Left ventricle myocardium inferior (tissue), 1 donor: ENCODE measurements around the gene CDH4. TPM values are rescaled to one million over a fixed set of nuclear protein-coding genes. Genes with fewer than 3 reads are reported as not detected.

Experiments used
- DNase-seq: peaks from one replicate; pipeline ENCODE4 v3.0.0-alpha.2; 2020
- H3K27ac ChIP-seq: fragments of 200-600 bp; replicated peaks from 2 replicates; pipeline ENCODE4 v1.8.0; 2021
- H3K27me3 ChIP-seq: fragments of 200-600 bp; 2 replicates; pipeline ENCODE4 v1.8.0; 2021; ENCODE audit warnings: low read depth
- H3K36me3 ChIP-seq: fragments of 200-600 bp; 2 replicates; pipeline ENCODE4 v1.8.0; 2021
- H3K4me1 ChIP-seq: fragments of 200-600 bp; 2 replicates; pipeline ENCODE4 v1.8.0; 2021
- H3K4me3 ChIP-seq: fragments of 200-600 bp; 2 replicates; pipeline ENCODE4 v1.8.0; 2021; ENCODE audit warnings: mild to moderate bottlenecking, moderate library complexity
- H3K9me3 ChIP-seq: fragments of 200-600 bp; replicated peaks from 2 replicates; pipeline ENCODE4 v1.8.0; 2021
- intact Hi-C: fragments of 100-400 bp; cut with micrococcal nuclease; formaldehyde crosslinking; loops from one replicate; pipeline ENCODE4 v1.11.0; 2022
- total RNA-seq: library from RNA; stranded (reverse); fragmentation: NEBNext Ultra II Directional; extraction: Animal tissue kit (Norgen Biotek cat#: 25700); gene quantifications from one replicate; pipeline ENCODE4 v1.2.1, GENCODE V29; 2021
- TF ChIP-seq, protein P1 (sequence below): fragments of 200-600 bp; IDR thresholded peaks from 2 replicates; pipeline ENCODE4 v1.8.0; 2021; ENCODE audit warnings: antibody characterized with exemption, mild to moderate bottlenecking, borderline replicate concordance
- donor health status: DM: no; HTN: yes; CAD: no; lungs with severe emphysema.

CDH4 gene
- total RNA-seq, 1 donor from 2014 or later = 0.05 TPM

DNA sequence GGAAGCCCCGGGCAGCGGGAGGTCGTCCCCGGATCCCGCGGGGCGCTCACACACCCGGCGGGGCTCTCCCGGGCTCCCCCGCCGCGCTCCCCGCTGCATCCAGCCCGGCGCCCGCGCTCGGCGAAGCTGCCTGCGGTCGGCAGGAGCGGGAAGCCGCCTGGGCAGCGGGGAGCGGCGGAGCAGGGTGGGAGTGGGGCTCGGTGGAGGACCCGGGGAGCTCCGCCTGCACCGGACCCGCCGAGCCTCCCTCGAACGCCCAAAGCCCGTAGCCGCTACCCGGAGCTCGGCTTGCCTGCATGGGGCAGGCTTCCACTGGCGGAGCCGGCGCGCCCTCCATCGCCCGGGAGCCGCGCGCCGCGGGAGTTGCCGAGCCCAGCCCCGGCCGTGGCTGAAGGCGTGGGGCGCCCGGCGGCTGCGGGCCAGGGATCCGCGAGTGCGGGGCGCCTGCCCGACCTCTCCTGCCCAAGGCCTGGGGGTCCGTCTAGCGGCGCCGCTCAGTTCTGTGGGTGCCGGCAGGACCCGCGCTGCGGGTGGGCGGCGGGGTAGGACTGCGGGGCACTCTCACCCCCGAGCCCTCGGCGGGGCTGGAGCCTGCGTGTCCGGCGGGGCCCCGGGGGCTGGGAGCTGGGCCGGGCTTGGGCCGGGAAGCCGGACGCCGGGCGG lies 671 bp downstream of the CDH4 start:
- TF ChIP-seq, protein P1, sequence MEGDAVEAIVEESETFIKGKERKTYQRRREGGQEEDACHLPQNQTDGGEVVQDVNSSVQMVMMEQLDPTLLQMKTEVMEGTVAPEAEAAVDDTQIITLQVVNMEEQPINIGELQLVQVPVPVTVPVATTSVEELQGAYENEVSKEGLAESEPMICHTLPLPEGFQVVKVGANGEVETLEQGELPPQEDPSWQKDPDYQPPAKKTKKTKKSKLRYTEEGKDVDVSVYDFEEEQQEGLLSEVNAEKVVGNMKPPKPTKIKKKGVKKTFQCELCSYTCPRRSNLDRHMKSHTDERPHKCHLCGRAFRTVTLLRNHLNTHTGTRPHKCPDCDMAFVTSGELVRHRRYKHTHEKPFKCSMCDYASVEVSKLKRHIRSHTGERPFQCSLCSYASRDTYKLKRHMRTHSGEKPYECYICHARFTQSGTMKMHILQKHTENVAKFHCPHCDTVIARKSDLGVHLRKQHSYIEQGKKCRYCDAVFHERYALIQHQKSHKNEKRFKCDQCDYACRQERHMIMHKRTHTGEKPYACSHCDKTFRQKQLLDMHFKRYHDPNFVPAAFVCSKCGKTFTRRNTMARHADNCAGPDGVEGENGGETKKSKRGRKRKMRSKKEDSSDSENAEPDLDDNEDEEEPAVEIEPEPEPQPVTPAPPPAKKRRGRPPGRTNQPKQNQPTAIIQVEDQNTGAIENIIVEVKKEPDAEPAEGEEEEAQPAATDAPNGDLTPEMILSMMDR = no peak
- intact Hi-C loops = no loop called here
- H3K27me3 ChIP-seq = peaks cover 96% of the 10 kb centered on the region
- no peaks in the 10 kb centered on the region for H3K9me3 ChIP-seq
- DNase-seq = no peak
- H3K4me1 ChIP-seq = peaks cover 15% of the 10 kb centered on the region
- H3K27ac ChIP-seq = no peak overlapping the region
- peak overlapping the region; percentile 64 for H3K4me3 ChIP-seq
- no peaks in the 10 kb centered on the region for H3K36me3 ChIP-seq

- H3K9me3 ChIP-seq = no peaks in the 10 kb centered on the region
- peaks cover 15% of the 10 kb centered on the region for H3K4me1 ChIP-seq
- no peak for DNase-seq
- H3K36me3 ChIP-seq = no peaks in the 10 kb centered on the region
- H3K27ac ChIP-seq = no peak overlapping the region
- peaks cover 92% of the 10 kb centered on the region for H3K27me3 ChIP-seq
- intact Hi-C loops = no loop called here
- TF ChIP-seq, protein P1 = peak; percentile 41
- peak overlapping the region; percentile 64 for H3K4me3 ChIP-seq
Observed at GRCh38 chr20:61253264-61253639, 1.2 kb downstream of the CDH4 start.

GRCh38 chr20:61253640-61254511 lies 1.8 kb downstream of the CDH4 start:
- DNase-seq = no peak
- H3K27ac ChIP-seq = no peak overlapping the region
- H3K27me3 ChIP-seq = peaks cover 92% of the 10 kb centered on the region
- H3K36me3 ChIP-seq = no peaks in the 10 kb centered on the region
- TF ChIP-seq, protein P1 = no peak
- no peaks in the 10 kb centered on the region for H3K9me3 ChIP-seq
- intact Hi-C loops = no loop called here
- H3K4me1 ChIP-seq = peaks cover 15% of the 10 kb centered on the region
- peak overlapping the region; percentile 64 for H3K4me3 ChIP-seq

DNA sequence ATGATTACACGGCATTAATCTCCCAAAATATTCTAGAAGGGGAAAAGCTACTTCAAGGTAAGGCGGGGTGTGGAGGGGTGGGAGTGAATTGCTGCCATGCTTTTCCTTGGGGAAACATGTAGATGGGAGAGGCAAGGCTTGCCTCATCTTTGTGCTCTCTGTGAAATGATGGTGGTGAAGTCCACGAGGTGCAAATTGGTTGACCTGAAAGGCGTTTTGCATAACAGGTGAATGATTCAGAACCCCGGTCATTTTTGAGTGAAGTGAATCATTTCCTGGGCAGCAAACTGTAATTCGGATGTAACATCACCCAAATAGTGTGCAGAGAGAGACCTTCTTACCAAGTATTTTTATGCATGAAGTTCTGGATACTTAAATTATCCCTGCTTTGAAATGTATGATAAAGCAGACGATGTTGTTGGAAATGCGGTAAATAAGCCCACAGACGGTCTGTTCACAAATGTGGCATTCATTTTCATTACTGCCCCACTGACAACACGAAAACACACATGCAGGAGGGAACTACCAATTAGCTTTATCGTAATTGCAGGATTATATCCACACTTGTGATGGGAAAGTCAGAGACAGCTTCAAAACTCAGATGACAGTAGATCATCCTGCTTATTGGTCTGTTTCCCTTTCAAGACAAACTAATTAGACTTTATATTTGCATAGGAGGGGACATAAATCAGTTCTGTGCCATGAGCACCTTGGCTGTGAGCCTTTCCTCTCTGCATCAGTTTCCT lies 3.0 kb downstream of the CDH4 start:
- Histone ChIP-seq H3K27me3 (peaks cover 92% of the 10 kb centered on the region), H3K27ac (no peak overlapping the region), H3K4me1 (peaks cover 15% of the 10 kb centered on the region), H3K4me3 (no peak overlapping the region), H3K36me3 (no peaks in the 10 kb centered on the region), H3K9me3 (peaks cover 5% of the 10 kb centered on the region)
- no peak for DNase-seq
- TF ChIP-seq, protein P1 = no peak
- intact Hi-C loops = no loop called here

- no peak overlapping the region for H3K4me3 ChIP-seq
- DNase-seq = no peak
- intact Hi-C loops = no loop called here
- H3K4me1 ChIP-seq = peaks cover 15% of the 10 kb centered on the region
- H3K36me3 ChIP-seq = no peaks in the 10 kb centered on the region
- peaks cover 5% of the 10 kb centered on the region for H3K9me3 ChIP-seq
- H3K27ac ChIP-seq = no peak overlapping the region
- TF ChIP-seq, protein P1 = no peak
- H3K27me3 ChIP-seq = peaks cover 92% of the 10 kb centered on the region
Observed at GRCh38 chr20:61256365-61256764, 4.3 kb downstream of the CDH4 start.
